Measurements from ENCODE around the gene FARP2.
"Not testable (repeated sequence)": the region's sequence is repeated elsewhere in the genome, so short reads cannot be mapped to it uniquely, and the experiment has no call there.

FARP2 gene

GRCh38 chr2:241368643-241369042 lies 12.6 kb downstream of the FARP2 start:
- no peak for DNase-seq

DNA sequence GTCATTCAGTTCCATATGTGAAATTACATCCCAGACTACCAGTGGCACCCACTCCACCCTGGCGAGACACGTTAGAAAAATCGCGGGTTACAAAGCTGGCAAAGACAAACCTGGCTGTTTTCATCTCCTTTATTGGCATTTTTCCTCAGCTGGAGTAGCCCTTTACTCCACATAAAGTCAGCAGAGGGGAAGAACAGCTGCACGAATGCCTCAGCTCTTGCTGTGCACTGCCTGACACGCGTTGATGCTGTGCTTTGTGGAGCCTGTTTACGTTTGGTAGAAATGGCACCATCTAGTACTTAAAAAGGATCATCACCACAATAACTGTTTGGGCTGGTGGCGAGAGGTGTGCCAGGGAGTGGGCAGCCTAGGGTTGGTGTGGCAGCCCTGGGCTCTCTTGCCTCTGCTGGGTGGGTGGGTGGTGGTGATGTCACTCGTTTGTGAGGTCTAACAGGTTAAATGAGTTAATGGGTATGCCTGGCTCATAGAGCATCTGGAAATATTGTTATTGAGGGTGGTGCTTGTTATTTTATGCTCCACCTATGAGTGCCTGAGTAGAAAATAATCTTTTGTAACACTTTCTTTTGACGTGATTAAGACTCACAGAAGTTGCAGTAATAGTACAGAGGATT lies 16.4 kb downstream of the FARP2 start:
- DNase-seq = no peak

DNA sequence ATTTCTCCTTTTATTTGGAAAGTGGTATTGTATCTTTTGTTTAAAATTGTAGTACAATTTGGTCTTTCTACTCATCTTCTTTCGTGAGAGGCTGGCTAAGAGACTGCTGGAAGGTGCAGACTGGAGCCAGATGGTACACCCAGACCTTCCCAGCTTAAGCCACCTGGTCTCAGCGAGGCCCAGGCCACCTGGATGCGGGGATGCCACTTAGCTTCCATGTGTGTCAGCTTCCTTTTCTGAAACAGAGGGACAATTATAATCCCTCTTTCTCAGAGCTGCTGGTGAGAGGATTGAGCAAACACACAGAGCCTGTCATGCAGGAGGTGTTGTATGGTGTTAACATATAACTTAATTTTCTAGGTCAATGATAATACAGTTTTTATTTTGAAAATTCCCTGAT lies 17.4 kb downstream of the FARP2 start:
- DNase-seq = no peak

DNA sequence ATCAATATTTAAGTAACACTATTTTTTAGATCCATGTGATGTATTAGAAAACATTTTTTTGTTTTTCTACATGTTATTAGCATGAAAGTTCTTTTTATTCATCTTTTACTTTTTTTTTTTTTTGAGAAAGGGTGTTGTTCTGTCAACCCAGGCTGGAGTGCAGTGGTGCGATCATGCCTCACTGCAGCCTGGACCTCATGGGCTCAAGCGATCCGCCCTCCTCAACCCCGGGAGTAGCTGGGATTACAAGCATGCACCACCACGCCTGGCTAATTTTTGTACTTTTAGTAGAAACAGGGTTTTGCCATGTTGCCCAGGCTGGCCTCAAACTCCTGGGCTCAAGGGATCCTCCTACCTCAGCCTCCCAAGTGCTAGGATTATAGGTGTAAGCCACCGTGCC lies 17.8 kb downstream of the FARP2 start:
- DNase-seq = not testable (repeated sequence)

- no peak for DNase-seq
These were observed 19.2 kb downstream of the FARP2 start for GRCh38 chr2:241375300-241375699.

GRCh38 chr2:241376808-241377207 lies 20.7 kb downstream of the FARP2 start:
- DNase-seq = no peak

GRCh38 chr2:241378816-241379215 lies 22.7 kb downstream of the FARP2 start:
- DNase-seq = no peak

DNA sequence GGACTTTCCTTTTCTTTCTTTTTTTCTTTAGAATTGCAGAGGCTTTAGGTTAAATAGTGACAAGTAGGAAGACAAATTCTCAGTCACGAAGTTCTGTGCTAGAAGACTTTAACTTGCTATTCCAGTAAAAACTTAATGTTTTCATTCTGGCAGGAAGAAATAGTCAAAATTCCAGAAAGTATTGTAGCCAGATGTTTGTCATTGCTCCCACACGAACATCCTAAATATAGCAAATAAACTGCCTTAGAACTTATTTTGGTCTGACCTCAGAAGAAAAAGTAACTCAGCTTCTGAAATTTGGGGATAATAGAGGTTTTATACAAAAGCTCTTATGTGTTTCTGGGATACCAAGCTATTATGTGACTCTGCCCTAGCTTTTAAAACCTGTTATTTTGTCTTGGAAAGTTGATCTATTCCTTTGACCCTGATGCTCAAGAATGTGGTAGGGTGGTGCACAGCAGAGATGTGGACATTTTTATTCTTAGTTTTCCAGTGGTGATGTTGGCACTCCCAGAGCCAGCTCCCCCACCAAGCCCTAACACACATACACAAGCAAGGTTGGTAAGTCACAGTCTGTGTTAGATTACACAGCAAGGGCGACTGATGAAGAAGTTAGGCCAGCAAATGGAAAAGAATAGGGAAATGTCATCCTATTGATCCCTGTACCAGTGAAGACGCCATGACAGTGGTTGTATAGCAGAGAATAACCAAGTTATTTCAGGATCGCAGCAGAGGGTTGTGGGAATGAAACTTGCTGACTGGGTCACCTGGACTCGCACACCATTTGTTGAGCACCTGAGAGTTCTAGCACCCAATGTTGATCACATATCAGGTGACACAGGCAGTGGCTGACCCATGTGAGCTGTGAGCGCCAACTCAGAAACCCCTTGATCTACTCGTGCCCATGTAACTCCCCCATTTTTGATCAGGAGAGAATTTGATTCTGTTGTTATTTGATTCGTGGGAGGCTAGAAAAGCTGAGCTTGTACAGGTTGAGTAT lies 23.7 kb downstream of the FARP2 start:
- no peak for DNase-seq

- DNase-seq = no peak
These were observed 25.8 kb downstream of the FARP2 start for GRCh38 chr2:241381872-241382271.

GRCh38 chr2:241385450-241385849 lies 29.4 kb downstream of the FARP2 start:
- not testable (repeated sequence) for DNase-seq

- no peak for DNase-seq
These were observed 30.4 kb downstream of the FARP2 start for GRCh38 chr2:241386519-241386918.

DNA sequence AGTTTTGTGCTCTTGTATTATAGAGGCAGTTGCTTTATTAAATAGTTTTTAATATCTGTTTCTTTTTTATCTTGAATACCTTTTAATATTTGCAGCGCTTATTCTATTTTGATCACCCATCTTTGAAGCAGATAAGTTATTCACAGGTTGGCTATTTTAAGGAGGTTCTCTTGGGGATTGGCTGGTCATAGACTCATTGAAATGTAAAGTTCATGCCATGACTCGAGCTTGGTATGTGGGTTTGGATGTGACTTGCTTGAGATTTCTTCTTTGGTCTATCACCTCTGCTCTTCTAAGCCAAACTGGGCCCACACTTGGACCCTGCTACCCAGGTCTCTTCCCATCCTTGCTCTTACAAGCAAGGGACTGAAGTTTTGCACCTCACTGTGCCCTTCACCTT lies 33.6 kb downstream of the FARP2 start:
- DNase-seq = no peak

- no peak for DNase-seq
These were observed 34.5 kb downstream of the FARP2 start for GRCh38 chr2:241390301-241391206.

DNA sequence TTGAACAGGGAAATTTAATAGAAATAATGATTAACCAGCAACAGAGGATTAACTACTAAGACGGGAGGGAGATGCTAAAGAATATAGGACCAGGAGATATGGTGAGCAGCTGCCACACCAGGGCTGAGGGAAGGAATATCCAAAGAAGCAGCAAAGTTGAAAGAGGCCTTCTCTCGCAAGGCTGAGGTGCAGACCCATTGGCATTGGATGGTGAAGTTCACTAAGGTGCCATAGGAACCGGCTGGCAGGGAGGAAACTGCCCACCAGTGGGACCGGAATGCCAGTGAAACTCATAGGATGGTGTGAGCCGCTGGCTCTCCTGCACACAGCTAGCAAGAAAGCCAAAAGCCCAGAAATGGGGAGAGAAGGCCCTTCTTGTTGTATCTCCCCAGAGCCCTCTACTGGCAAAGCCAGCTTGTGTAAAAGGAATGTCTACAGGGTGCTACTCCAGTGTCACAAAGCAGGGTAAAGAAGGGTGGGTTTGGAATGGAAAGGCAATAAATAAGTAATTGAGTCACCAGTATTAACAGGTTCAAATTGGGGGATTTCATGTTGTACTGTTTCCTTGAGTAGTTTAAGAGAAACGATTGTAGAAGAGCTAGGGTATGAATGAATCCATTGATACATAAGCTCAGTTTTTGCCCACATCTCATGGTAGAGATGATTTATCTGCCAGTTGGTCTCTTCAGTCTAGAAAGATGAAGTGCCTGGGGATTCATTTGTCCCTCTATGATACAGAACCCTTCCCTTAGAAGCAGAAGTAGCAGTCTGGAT lies 36.0 kb downstream of the FARP2 start:
- DNase-seq = peak; percentile 22

- DNase-seq = not testable (repeated sequence)
These were observed 36.7 kb downstream of the FARP2 start for GRCh38 chr2:241392753-241393152.

- no peak for DNase-seq
These were observed 37.6 kb downstream of the FARP2 start for GRCh38 chr2:241393524-241394196.

- DNase-seq = not testable (repeated sequence)
These were observed 40.7 kb downstream of the FARP2 start for GRCh38 chr2:241396809-241397208.

- no peak for DNase-seq
These were observed 44.1 kb downstream of the FARP2 start for GRCh38 chr2:241399941-241400922.

GRCh38 chr2:241408849-241409248 lies 52.8 kb downstream of the FARP2 start:
- DNase-seq = no peak

DNA sequence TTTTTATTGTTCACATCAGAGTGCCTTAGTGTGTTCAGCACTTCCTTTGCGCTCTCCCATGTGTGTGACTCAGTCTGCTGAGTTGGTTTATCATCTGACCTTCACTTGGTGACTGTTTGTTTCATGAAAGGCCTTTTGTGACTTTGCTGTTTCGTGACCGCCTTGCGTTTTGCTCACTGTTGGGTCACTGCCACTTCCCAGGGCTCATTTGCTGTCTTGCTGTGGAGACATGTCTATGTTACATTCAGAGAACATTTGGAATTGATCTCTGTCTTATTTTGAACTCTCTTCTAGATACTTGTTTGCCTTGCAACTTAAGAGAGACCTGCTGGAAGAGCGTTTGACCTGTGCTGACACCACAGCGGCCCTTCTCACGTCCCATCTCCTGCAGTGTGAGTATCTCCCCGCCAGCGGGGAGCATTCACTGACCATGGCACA lies 54.7 kb downstream of the FARP2 start:
- no peak for DNase-seq

Measured in CD4-positive, alpha-beta T cell treated with Interleukin-12 subunit alpha and Interleukin-12 subunit beta, for 1 hour (primary cell).